Stimulated activated CD4-positive, alpha-beta T cell treated with anti-CD3 and anti-CD28 coated beads, Interleukin-15, amount 100 ng/mL, for 24 hours (primary cell): ENCODE data around the gene PELI3.

Source experiments
- DNase-seq: peaks from one replicate; pipeline ENCODE4 v3.0.0-alpha.2; 2020

PELI3 gene

GRCh38 chr11:66475349-66476172 is 8.9 kb downstream of the PELI3 start:
- no peak for DNase-seq

GRCh38 chr11:66476173-66476840 is 9.6 kb downstream of the PELI3 start:
- DNase-seq = no peak

- no peak for DNase-seq
Measured at GRCh38 chr11:66476841-66477251, 10.1 kb downstream of the PELI3 start.

- no peak for DNase-seq
Measured at GRCh38 chr11:66477263-66478201, 10.8 kb downstream of the PELI3 start.

- DNase-seq = peak; percentile 28
Measured at GRCh38 chr11:66478729-66479393, 12.2 kb downstream of the PELI3 start.

- DNase-seq = no peak
Measured at GRCh38 chr11:66479394-66480116, 12.8 kb downstream of the PELI3 start.

GRCh38 chr11:66480117-66480938 is 13.6 kb downstream of the PELI3 start, which contains the start of gene DPP3:
DPP3 (plus strand) TSS chr11:66480434; CDS start chr11:66482201, 1,767 bp downstream.
- DNase-seq = peak; percentile 99

GRCh38 chr11:66484806-66485380 is 18.2 kb downstream of the PELI3 start:
- no peak for DNase-seq

- DNase-seq = no peak
Measured at GRCh38 chr11:66488957-66489356, 22.3 kb downstream of the PELI3 start.

GRCh38 chr11:66489636-66490035 is 22.9 kb downstream of the PELI3 start:
- no peak for DNase-seq

GRCh38 chr11:66491315-66491935 is 24.7 kb downstream of the PELI3 start:
- DNase-seq = no peak

- DNase-seq = no peak
Measured at GRCh38 chr11:66492161-66492865, 25.6 kb downstream of the PELI3 start.

- no peak for DNase-seq
Measured at GRCh38 chr11:66493130-66493529, 26.4 kb downstream of the PELI3 start.

GRCh38 chr11:66494458-66494857 is 27.8 kb downstream of the PELI3 start:
- DNase-seq = no peak

GRCh38 chr11:66494935-66495334 is 28.2 kb downstream of the PELI3 start:
- DNase-seq = no peak

- peak; percentile 30 for DNase-seq
Measured at GRCh38 chr11:66495401-66495854, 28.7 kb downstream of the PELI3 start.

- no peak for DNase-seq
Measured at GRCh38 chr11:66497206-66497605, 30.5 kb downstream of the PELI3 start.

GRCh38 chr11:66498506-66498905 is 31.8 kb downstream of the PELI3 start:
- no peak for DNase-seq

GRCh38 chr11:66505276-66505816 is 38.6 kb downstream of the PELI3 start:
- DNase-seq = no peak
